Posterior vena cava (tissue), 2 donors: ENCODE measurements around the gene CTAG1B. TPM values are rescaled to one million over a fixed set of nuclear protein-coding genes. Genes with fewer than 3 reads are reported as not detected.
"Not testable (repeated sequence)": the region's sequence is repeated elsewhere in the genome, so short reads cannot be mapped to it uniquely, and the experiment has no call there.

Experiments used
- DNase-seq: peaks from one replicate; pipeline ENCODE4 v3.0.0-alpha.2; 2020; ENCODE audit warnings: low spot score
- intact Hi-C, 2 donors: fragments of 100-400 bp; cut with DNase I; formaldehyde crosslinking; loops; one replicate each; pipeline versions ENCODE4 v1.14.1 to v1.14.2; 2022 to 2023
- total RNA-seq, 2 donors: library from RNA; stranded (reverse); fragmentation: NEBNext Ultra II Directional; extraction: Animal tissue kit (Norgen Biotek cat#: 25700); gene quantifications; one replicate each; pipeline ENCODE4 v1.2.1, GENCODE V29; 2021
- donor health status: DM: yes; HTN: yes; CAD: no.
- donor health status: DM: yes; HTN: yes; CAD: no.

Gene CTAG1B
- total RNA-seq, 2 donors from 2014 or later, result not detected

GRCh38 chrX:154594491-154594890, 24.6 kb downstream of the CTAG1B start:
- intact Hi-C loops, result no loop called here

GRCh38 chrX:154593201-154593600, 25.9 kb downstream of the CTAG1B start:
- peak; percentile 45 for DNase-seq
- intact Hi-C loops, result no loop called here

More at GRCh38 chrX:154594491-154594890, 24.6 kb downstream of the CTAG1B start:
- DNase-seq, result peak; percentile 50

GRCh38 chrX:154592505-154592904, 26.6 kb downstream of the CTAG1B start:
- DNase-seq, result peak; percentile 19
- intact Hi-C loops, result no loop called here

GRCh38 chrX:154590415-154590814, 28.7 kb downstream of the CTAG1B start:
- DNase-seq, intact Hi-C loops: not testable (repeated sequence)

GRCh38 chrX:154584585-154585183, 34.4 kb downstream of the CTAG1B start, which contains the start of gene CTAG1A:
TSS of gene CTAG1A (plus strand) at chrX:154585133. CDS start at chrX:154585207, 74 bp downstream.
- DNase-seq, intact Hi-C loops: not testable (repeated sequence)

GRCh38 chrX:154582994-154583393, 36.1 kb downstream of the CTAG1B start:
- DNase-seq, intact Hi-C loops: not testable (repeated sequence)

GRCh38 chrX:154575076-154575475, 44.0 kb downstream of the CTAG1B start:
- intact Hi-C loops, DNase-seq: not testable (repeated sequence)

GRCh38 chrX:154573061-154573460, 46.0 kb downstream of the CTAG1B start:
- intact Hi-C loops, DNase-seq: not testable (repeated sequence)

GRCh38 chrX:154570361-154570760, 48.7 kb downstream of the CTAG1B start:
- intact Hi-C loops, DNase-seq: not testable (repeated sequence)

Other genes with a start within 250 kb of the CTAG1B start
- gene FLNA, start 244.6 kb downstream of the CTAG1B start, total RNA-seq, result 1,000 to 10,000 TPM; 5,571 to 6,731 TPM
- gene EMD, start 240.0 kb downstream of the CTAG1B start, total RNA-seq, result 10 to 100 TPM; 61.8 to 67.2 TPM
- gene RPL10, start 220.9 kb downstream of the CTAG1B start, total RNA-seq, result 1,000 to 10,000 TPM; 2,294 to 2,387 TPM
- 10 to 100 TPM; 15.9 to 20.0 TPM for gene DNASE1L1, start 210.0 kb downstream of the CTAG1B start, total RNA-seq
- gene TAFAZZIN, start 207.7 kb downstream of the CTAG1B start, total RNA-seq, result 10 to 100 TPM; 25.3 to 28.1 TPM
- gene ATP6AP1, start 190.6 kb downstream of the CTAG1B start, total RNA-seq, result 10 to 100 TPM; 43.8 to 59.9 TPM
- 100 to 1,000 TPM; 106 to 108 TPM for gene GDI1, start 182.1 kb downstream of the CTAG1B start, total RNA-seq
- gene FAM50A, start 175.1 kb downstream of the CTAG1B start, total RNA-seq, result 10 to 100 TPM; 52.7 to 63.3 TPM
- gene PLXNA3, start 161.0 kb downstream of the CTAG1B start, total RNA-seq, result 10 to 100 TPM; 23.7 to 31.1 TPM
- gene LAGE3, start 140.0 kb downstream of the CTAG1B start, total RNA-seq, result 10 to 100 TPM; 10.2 to 15.0 TPM
- gene UBL4A, start 132.7 kb downstream of the CTAG1B start, total RNA-seq, result 10 to 100 TPM; 30.1 TPM
- 10 to 100 TPM; 27.4 to 31.3 TPM for gene SLC10A3, start 128.7 kb downstream of the CTAG1B start, total RNA-seq
- gene FAM3A, start 103.0 kb downstream of the CTAG1B start, total RNA-seq, result 10 to 100 TPM; 26.1 to 28.6 TPM
- gene G6PD, start 72.4 kb downstream of the CTAG1B start, total RNA-seq, result 10 to 100 TPM; 51.9 to 55.4 TPM
- 10 to 100 TPM; 24.2 to 25.6 TPM for gene IKBKG, start 71.7 kb downstream of the CTAG1B start, total RNA-seq
- gene CTAG1A, start 34.1 kb downstream of the CTAG1B start, total RNA-seq, result not detected
- 1 to 10 TPM in 1 of 2 donors, not detected in 1; 1.2 TPM for gene CTAG2, start 34.3 kb upstream of the CTAG1B start, total RNA-seq
- 1 to 10 TPM; 5.8 to 6.6 TPM for gene GAB3, start 131.8 kb upstream of the CTAG1B start, total RNA-seq
- gene DKC1, start 143.6 kb upstream of the CTAG1B start, total RNA-seq, result 10 to 100 TPM; 21.6 to 26.5 TPM
- gene MPP1, start 186.2 kb upstream of the CTAG1B start, total RNA-seq, result 10 to 100 TPM; 36.8 to 49.5 TPM
- not detected for gene SMIM9, start 215.4 kb upstream of the CTAG1B start, total RNA-seq